Prostate gland (tissue), 2 donors: ENCODE results near the gene CAMSAP2. TPM values are rescaled to one million over a fixed set of nuclear protein-coding genes. Genes with fewer than 3 reads are reported as not detected.

Experiments
- DNase-seq: peaks from one replicate; pipeline ENCODE4 v3.0.0-alpha.2; 2019; ENCODE audit warnings: low spot score
- H3K27ac ChIP-seq, 2 donors: fragments of 200-600 bp; sonication (generic); 2 replicates each; pipeline ENCODE4 v1.5.1; 2017 to 2019
- H3K27me3 ChIP-seq: fragments of 200-600 bp; sonication (generic); replicated peaks from 2 replicates; pipeline ENCODE4 v1.5.1; 2019; ENCODE audit not compliant: insufficient read depth
- H3K36me3 ChIP-seq, 2 donors: fragments of 200-600 bp; sonication (generic); 1 replicate in 1 of 2; 2 replicates in 1 of 2; pipeline versions ENCODE4 v1.5.1 to v1.8.1; 2017 to 2019
- H3K4me1 ChIP-seq: fragments of 200-600 bp; sonication (generic); replicated peaks from 2 replicates; pipeline ENCODE4 v1.5.1; 2019
- H3K4me3 ChIP-seq, 2 donors: fragments of 200-600 bp; sonication (generic); 2 replicates each; pipeline ENCODE4 v1.5.1; 2017 to 2019
- H3K9me3 ChIP-seq: fragments of 200-600 bp; sonication (generic); 2 replicates; pipeline ENCODE4 v1.5.1; 2017
- POLR2A ChIP-seq: fragments of 450-650 bp; IDR thresholded peaks from one replicate; pipeline ENCODE4 v1.6.1; 2016; ENCODE audit warnings: antibody characterized with exemption, mild to moderate bottlenecking
- POLR2AphosphoS5 ChIP-seq: sonication (generic); formaldehyde crosslinking; IDR thresholded peaks from one replicate; pipeline ENCODE4 v1.6.1; 2017; ENCODE audit warnings: antibody characterized with exemption
- WGBS: methylation state at CpG from one replicate; pipeline ENCODE4 v1.1.5; 2018; 5-methylcytosine and 5-hydroxymethylcytosine counted together
- intact Hi-C: fragments of 100-400 bp; cut with DNase I; formaldehyde crosslinking; loops from one replicate; pipeline ENCODE4 v1.14.2; 2022
- total RNA-seq, 2 donors: library from RNA; depleted of rRNA; stranded (reverse); fragments of >200 nt; gene quantifications; one replicate each; pipeline ENCODE4 v1.1.0, GENCODE V29; 2016
- TF ChIP-seq, protein P1 (sequence below), 4 experiments: fragments of 200-600 bp in 2 of 4; fragments of 450-650 bp in 2 of 4; sonication (generic) in 2 of 4; IDR thresholded peaks; 1 replicate in 3 of 4; 2 replicates in 1 of 4; pipeline ENCODE4 v1.5.1; 2016 to 2019; ENCODE audit warnings: antibody characterized with exemption in 4 of 4, mild to moderate bottlenecking in 2 of 4, moderate library complexity in 2 of 4

CAMSAP2 gene
- total RNA-seq, 2 donors from 2014 or later, result 15.8 to 22.8 TPM

GRCh38 chr1:200838676-200839445 is 100.2 kb downstream of the CAMSAP2 start:
- no peaks in the 10 kb centered on the region for H3K27me3 ChIP-seq
- no peaks in the 10 kb centered on the region for H3K4me1 ChIP-seq
- H3K4me3 ChIP-seq, result no peak overlapping the region
- no peaks in the 10 kb centered on the region for H3K9me3 ChIP-seq
- WGBS, result 84% methylated on average over 3 of the region's 3 CpGs
- H3K27ac ChIP-seq, result no peak overlapping the region
- TF ChIP-seq POLR2A, result no peak
- TF ChIP-seq POLR2AphosphoS5, result no peak
- TF ChIP-seq, protein P1, sequence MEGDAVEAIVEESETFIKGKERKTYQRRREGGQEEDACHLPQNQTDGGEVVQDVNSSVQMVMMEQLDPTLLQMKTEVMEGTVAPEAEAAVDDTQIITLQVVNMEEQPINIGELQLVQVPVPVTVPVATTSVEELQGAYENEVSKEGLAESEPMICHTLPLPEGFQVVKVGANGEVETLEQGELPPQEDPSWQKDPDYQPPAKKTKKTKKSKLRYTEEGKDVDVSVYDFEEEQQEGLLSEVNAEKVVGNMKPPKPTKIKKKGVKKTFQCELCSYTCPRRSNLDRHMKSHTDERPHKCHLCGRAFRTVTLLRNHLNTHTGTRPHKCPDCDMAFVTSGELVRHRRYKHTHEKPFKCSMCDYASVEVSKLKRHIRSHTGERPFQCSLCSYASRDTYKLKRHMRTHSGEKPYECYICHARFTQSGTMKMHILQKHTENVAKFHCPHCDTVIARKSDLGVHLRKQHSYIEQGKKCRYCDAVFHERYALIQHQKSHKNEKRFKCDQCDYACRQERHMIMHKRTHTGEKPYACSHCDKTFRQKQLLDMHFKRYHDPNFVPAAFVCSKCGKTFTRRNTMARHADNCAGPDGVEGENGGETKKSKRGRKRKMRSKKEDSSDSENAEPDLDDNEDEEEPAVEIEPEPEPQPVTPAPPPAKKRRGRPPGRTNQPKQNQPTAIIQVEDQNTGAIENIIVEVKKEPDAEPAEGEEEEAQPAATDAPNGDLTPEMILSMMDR (IDR thresholded peaks at IDR 0.05), result no peak
- H3K36me3 ChIP-seq, result no peaks in the 10 kb centered on the region
- no peak for DNase-seq
- intact Hi-C loops, result loop anchor here (5.0 kb wide), 1 partner anchor 217 kb away; the partner anchor contains the start of gene KIF14

DNA sequence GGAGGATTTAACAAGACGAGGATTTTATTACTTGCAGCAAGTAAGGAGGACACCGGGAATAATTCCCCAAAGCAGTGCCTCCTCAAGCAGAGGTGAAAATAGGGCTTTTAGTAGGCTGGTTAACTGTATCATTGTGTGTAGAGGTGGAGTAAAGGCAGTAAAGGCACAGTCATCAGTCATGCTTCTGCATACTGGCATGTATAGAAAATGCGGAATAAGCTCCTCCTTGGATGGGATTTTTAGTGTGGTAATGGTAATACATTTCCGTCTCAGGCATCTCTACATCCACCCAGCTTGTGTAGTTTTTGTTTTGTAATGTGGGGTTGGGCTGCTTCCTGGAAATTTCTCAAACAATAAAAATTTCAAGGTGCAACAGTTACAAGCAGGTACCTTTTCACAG is 106.7 kb downstream of the CAMSAP2 start:
- intact Hi-C loops, result no loop called here

GRCh38 chr1:200846398-200846797 is 107.7 kb downstream of the CAMSAP2 start:
- H3K27me3 ChIP-seq, result no peaks in the 10 kb centered on the region
- no peak overlapping the region for H3K27ac ChIP-seq
- intact Hi-C loops, result no loop called here
- no peak for DNase-seq
- no peaks in the 10 kb centered on the region for H3K9me3 ChIP-seq
- no peak overlapping the region for H3K4me3 ChIP-seq
- H3K36me3 ChIP-seq, result peaks cover 2 to 4% of the 10 kb centered on the region in 2 donors
- WGBS, result 82% methylated on average over 1 of the region's 1 CpG
- TF ChIP-seq POLR2AphosphoS5 (no peak), POLR2A (no peak)
- TF ChIP-seq, protein P1 (IDR thresholded peaks at IDR 0.05), result no peak
- no peaks in the 10 kb centered on the region for H3K4me1 ChIP-seq

More for the DNA sequence above, 106.7 kb downstream of the CAMSAP2 start:
- DNase-seq, result no peak
- Histone ChIP-seq H3K27ac (no peak overlapping the region), H3K27me3 (no peaks in the 10 kb centered on the region), H3K4me3 (no peak overlapping the region), H3K4me1 (no peaks in the 10 kb centered on the region), H3K9me3 (no peaks in the 10 kb centered on the region), H3K36me3 (peaks cover 2 to 4% of the 10 kb centered on the region in 2 donors)
- TF ChIP-seq POLR2AphosphoS5 (no peak), POLR2A (no peak)
- TF ChIP-seq, protein P1 (IDR thresholded peaks at IDR 0.05), result no peak
- 79% methylated on average over 4 of the region's 4 CpGs for WGBS

GRCh38 chr1:200849430-200849829 is 110.7 kb downstream of the CAMSAP2 start:
- H3K36me3 ChIP-seq, result peaks cover 2 to 4% of the 10 kb centered on the region in 2 donors
- no peak overlapping the region for H3K4me3 ChIP-seq
- H3K9me3 ChIP-seq, result no peaks in the 10 kb centered on the region
- WGBS, result 93% methylated on average over 6 of the region's 6 CpGs
- no peak for DNase-seq
- TF ChIP-seq, protein P1 (IDR thresholded peaks at IDR 0.05), result no peak
- no peaks in the 10 kb centered on the region for H3K27me3 ChIP-seq
- H3K4me1 ChIP-seq, result no peaks in the 10 kb centered on the region
- H3K27ac ChIP-seq, result no peak overlapping the region
- intact Hi-C loops, result no loop called here

- Histone ChIP-seq H3K4me3 (no peak overlapping the region), H3K9me3 (no peaks in the 10 kb centered on the region), H3K4me1 (no peaks in the 10 kb centered on the region), H3K27ac (no peak overlapping the region), H3K36me3 (peaks cover 2 to 4% of the 10 kb centered on the region in 2 donors), H3K27me3 (no peaks in the 10 kb centered on the region)
- intact Hi-C loops, result no loop called here
- no peak for TF ChIP-seq POLR2A
- TF ChIP-seq POLR2AphosphoS5, result no peak
- TF ChIP-seq, protein P1 (IDR thresholded peaks at IDR 0.05), result no peak
- DNase-seq, result no peak
These were observed 111.9 kb downstream of the CAMSAP2 start for GRCh38 chr1:200850554-200850953.
